Neural progenitor cell (in vitro differentiated cells): ENCODE results near the gene OR12D1.

ENCODE experiments used
- EZH2 ChIP-seq: fragments of 200-600 bp; sonication (generic); IDR thresholded peaks from 2 replicates; pipeline ENCODE4 v1.6.1; 2017; ENCODE audit warnings: antibody characterized with exemption, mild to moderate bottlenecking, moderate library complexity
- EZH2phosphoT487 ChIP-seq: fragments of 200-600 bp; sonication (generic); IDR thresholded peaks from 2 replicates; pipeline ENCODE4 v1.6.1; 2017; ENCODE audit warnings: antibody characterized with exemption
- TF ChIP-seq, protein P1 (sequence below): fragments of 200-600 bp; sonication (generic); IDR thresholded peaks from 2 replicates; pipeline ENCODE4 v1.5.1; 2017; ENCODE audit warnings: antibody characterized with exemption, mild to moderate bottlenecking

DNA sequence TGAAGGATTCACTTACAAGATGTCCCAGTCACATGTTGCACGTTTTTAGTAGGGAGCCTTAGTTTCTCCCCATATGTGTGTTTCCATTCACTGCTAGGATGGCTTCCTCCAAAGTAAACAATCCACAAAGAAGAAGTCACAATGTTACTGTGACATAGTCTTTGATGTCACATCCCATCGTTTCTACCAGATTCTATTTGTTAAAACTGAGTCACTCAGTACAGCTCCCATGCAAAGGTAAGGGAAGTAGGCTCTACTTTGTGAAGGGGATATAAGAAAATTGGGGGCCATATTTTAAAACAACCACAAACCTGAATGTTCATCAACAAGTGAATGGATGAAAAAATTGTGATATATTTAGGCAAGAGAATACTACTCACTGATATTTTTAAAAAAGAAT is 42.2 kb downstream of the OR12D1 start, which contains the start of the genes OR11A1 and OR2H1:
- TF ChIP-seq, protein P1, sequence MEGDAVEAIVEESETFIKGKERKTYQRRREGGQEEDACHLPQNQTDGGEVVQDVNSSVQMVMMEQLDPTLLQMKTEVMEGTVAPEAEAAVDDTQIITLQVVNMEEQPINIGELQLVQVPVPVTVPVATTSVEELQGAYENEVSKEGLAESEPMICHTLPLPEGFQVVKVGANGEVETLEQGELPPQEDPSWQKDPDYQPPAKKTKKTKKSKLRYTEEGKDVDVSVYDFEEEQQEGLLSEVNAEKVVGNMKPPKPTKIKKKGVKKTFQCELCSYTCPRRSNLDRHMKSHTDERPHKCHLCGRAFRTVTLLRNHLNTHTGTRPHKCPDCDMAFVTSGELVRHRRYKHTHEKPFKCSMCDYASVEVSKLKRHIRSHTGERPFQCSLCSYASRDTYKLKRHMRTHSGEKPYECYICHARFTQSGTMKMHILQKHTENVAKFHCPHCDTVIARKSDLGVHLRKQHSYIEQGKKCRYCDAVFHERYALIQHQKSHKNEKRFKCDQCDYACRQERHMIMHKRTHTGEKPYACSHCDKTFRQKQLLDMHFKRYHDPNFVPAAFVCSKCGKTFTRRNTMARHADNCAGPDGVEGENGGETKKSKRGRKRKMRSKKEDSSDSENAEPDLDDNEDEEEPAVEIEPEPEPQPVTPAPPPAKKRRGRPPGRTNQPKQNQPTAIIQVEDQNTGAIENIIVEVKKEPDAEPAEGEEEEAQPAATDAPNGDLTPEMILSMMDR: no peak
- TF ChIP-seq EZH2phosphoT487: no peak
- no peak for TF ChIP-seq EZH2
